Measurements from ENCODE around the gene MYL12A.

GRCh38 chr18:3294435-3295080, 47.0 kb downstream of the MYL12A start:
- TF ChIP-seq CTCF (IDR thresholded peaks at IDR 0.05) (no peak), POLR2A (IDR thresholded peaks at IDR 0.05) (no peak)

Data from body of pancreas (tissue), 4 donors.